Measurements from ENCODE around the gene TRIAP1.
"Not testable (repeated sequence)": the region's sequence is repeated elsewhere in the genome, so short reads cannot be mapped to it uniquely, and the experiment has no call there.

TRIAP1 gene

DNA sequence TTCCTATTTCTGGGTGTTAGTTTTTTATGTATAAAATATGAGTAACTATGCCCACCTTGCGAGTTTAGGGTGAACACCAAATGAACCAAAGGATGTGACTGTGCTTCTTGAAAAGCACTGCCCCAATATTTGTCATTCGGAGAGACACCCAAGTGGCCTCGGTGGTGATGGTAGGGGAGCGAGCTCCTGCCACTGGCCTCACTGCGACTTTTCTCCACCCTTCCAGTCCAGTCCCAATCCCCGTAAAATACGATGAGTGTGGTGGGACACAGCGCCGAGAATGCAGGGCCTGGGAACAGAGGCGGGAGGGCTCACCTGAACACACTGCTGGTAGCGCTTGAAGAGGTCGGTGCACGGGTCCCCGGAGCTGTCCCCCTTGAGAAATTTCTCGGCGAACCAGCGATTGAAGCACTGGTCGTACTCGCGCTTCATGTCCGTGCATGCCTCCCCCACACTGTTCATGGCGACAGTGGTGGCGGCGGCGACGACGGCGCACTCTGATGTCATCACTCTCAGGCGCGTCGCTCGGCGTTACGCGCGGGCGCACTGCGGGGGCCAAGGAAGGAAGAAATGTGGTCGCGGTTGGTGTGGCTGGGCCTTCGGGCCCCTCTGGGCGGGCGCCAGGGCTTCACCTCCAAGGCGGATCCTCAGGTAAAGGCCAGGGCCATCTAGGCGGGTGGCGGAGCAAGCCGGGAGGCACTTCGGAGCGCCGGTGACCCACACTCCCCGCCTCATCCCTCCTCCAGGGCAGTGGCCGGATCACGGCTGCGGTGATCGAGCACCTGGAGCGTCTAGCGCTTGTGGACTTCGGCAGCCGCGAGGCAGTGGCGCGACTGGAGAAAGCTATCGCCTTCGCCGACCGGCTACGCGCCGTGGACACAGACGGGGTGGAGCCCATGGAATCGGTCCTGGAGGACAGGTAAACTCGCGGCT lies at the start of gene TRIAP1, which contains the start of gene GATC:
Gene TRIAP1, minus strand, starts transcription at position 474 of the 933 bp plus-strand sequence. Its CDS starts 12 bp downstream, at position 462.
Gene GATC, plus strand, starts transcription at position 534 of the 933 bp plus-strand sequence. Its CDS starts 37 bp downstream, at position 571.
- DNase-seq, result peak; percentile 84

- no peak for DNase-seq
Measured at GRCh38 chr12:120495186-120495730, 49.1 kb upstream of the TRIAP1 start.

DNA sequence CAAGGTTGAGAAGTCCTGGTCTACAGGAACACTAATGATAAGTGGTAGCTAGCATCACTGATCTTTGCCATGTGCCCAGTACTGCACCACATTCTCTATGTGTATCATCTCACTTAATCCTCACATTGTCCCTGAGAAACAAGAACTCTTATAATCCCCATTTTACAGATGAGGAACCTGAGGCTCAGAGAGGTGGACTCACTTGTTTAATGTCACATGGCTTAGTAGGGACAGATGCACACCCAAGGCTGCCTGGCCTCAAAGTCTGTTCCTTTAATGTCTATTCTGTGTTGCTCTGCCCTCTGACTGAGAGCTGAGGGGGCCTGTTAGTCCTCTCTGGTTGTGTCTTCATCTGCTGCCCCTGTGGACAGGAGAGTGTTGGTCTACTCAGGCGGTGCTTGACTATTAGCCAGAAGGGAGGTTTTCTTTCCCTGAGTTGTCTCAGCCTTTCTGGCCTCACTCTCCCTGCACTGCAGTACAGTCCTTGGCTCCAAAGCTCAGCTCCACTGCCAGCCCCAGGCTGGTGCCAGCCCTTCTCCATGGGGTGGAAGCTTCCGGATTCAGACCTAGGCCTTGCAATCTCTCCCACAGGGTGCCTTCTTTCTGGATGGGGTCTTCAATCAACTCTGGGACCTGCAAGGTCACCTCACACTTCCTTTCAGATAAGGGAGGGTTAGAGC lies 44.8 kb upstream of the TRIAP1 start:
- no peak for DNase-seq

- no peak for DNase-seq
Measured at GRCh38 chr12:120490325-120490724, 44.1 kb upstream of the TRIAP1 start.

DNA sequence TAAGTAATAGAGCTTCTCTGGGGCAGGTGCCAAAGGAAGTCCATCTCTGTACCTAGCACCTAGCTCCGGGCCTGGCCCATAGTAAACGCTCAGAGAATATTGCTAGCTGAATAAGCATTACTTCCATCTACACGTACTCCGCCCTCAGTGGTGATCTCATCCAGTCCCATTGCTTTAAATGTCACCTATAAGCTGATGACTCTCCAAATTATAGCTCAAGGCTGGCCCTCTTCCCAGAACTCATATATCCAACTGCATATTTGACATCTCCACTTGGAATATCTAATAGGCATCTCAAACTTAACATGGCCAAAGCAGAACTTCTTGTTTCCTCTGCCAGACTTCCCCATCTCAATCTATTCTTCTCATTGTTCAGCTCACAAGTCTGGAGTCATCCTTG lies 42.8 kb upstream of the TRIAP1 start:
- no peak for DNase-seq

GRCh38 chr12:120488057-120488640 lies 42.0 kb upstream of the TRIAP1 start:
- no peak for DNase-seq

GRCh38 chr12:120487552-120487951 lies 41.4 kb upstream of the TRIAP1 start:
- not testable (repeated sequence) for DNase-seq

- no peak for DNase-seq
Measured at GRCh38 chr12:120485961-120486881, 40.0 kb upstream of the TRIAP1 start.

DNA sequence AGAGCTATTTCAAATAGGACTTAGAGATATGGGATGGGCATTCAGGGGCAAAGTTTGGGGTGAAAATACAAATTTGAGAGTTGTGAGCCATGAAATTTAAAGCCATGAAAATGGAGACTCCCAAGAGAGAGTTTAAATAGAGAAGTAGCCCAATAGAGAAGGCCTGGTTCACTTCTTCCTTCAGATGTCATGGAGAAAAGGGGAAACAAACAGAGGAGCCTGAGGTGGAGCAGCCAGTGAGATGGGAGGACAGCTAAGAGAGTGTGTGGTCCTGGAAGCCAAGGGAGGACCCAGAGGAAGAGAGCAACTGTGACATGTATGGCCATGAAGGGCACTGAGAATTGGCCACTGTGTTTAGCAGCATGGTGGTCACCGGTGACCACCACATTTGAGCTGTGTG lies 37.4 kb upstream of the TRIAP1 start:
- DNase-seq, result no peak

DNA sequence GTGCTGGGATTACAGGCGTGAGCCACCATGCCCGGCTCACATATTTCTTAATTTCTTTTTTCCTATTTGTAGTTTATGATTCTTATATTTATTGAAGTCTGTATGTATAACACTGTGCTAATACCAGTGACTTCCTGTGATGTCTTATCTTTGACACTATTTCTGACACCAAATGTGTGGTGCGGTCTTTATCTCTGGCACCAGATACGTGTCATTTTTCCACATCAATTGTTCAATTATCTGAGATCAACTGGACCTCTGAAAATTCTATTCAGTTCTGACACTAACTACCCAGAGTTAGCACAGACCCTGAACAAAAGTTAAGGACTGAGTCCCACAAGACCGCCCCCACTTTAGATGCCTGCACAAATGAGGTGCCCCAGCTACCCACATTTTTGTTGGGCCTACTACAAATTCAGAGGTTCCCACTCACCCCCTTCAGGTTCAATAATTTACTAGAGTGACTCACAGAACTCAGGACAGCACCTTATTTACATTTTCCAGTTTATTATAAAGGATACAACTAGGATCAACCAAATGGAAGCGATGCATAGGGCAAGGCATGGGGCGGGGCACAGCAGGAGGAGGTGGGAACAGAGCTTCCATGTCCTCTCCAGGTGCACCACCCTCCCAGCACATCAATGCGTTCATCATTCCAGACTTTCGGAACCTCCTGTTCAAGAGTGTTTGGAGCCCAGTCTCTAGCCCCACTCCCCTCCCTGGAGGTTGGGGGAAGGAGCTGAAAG lies 35.0 kb upstream of the TRIAP1 start:
- no peak for DNase-seq

- no peak for DNase-seq
Measured at GRCh38 chr12:120480211-120480610, 34.0 kb upstream of the TRIAP1 start.

DNA sequence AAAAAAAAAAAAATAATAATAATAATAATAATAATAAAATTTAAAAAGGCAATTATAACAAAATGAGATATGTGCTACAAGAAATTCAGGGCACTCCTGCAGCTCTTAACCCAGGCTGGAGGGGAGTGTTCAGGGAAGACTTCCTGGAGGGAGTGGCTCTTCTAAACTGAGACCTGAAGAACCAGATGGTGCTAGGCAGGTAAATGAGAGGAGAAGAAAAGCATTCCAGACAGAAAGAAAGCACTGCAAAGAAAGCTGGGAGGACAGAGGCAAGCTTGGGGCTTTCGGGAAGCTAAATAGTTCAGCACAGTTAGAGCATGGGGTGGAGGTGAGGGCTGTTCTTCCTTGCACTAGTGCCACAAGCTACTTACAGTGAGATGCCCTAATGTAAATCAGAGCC lies 33.3 kb upstream of the TRIAP1 start:
- no peak for DNase-seq

GRCh38 chr12:120475643-120476042 lies 29.5 kb upstream of the TRIAP1 start:
- DNase-seq, result no peak

DNA sequence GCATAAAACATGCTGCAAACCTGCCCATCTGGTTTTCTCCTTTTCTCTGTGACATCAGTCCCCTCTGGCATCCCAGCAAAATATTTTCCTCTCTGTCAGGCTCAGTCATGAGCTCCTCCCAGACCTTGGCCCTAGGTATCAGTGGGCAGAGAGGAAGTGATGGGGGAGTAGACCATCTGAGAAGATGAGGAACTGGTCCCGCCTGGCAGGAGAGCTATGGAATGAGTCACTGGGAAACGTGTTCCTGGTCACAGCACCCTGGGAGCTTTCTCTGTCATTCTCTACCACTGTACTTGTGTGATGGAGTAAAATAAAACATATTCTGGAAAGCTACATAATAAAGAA lies 28.4 kb upstream of the TRIAP1 start:
- no peak for DNase-seq

DNA sequence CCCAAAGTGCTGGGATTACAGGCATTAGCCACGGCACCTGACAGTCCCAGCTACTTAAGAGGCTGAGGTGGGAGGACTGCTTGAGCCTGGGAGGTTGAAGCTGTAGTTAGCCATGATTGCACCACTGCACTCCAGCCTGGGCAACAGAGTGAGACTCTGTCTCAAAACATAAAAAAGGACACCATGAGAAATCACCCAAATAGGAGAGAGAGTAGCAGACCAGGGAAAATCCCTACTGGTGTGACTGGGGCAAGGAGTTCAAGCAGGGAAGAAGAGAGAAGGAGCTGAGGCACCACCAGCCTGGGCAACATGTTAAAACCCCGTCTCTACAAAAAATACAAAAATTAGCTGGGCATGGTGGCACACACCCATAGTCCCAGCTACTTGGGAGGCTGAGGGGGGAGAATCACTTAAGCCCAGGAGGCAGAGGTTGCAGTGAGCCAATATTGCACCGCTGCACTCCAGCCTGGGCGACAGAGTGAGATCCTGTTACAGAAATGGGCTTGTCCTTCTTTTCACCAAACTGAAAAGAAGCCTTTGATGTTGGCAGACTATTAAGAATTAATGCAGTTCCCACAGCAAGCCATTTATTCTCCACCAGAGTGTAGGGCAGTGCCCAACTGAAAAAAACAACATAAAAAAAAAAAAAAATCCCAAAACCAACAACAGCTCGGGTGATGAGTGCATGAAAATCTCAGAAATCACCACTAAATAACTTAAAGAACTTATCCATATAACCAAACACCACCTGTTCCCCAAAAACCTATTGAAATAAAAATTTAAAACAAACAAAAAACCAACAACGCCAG lies 27.8 kb upstream of the TRIAP1 start:
- no peak for DNase-seq

GRCh38 chr12:120472521-120472920 lies 26.3 kb upstream of the TRIAP1 start:
- no peak for DNase-seq

- DNase-seq, result no peak
Measured at GRCh38 chr12:120470150-120470784, 24.1 kb upstream of the TRIAP1 start.

DNA sequence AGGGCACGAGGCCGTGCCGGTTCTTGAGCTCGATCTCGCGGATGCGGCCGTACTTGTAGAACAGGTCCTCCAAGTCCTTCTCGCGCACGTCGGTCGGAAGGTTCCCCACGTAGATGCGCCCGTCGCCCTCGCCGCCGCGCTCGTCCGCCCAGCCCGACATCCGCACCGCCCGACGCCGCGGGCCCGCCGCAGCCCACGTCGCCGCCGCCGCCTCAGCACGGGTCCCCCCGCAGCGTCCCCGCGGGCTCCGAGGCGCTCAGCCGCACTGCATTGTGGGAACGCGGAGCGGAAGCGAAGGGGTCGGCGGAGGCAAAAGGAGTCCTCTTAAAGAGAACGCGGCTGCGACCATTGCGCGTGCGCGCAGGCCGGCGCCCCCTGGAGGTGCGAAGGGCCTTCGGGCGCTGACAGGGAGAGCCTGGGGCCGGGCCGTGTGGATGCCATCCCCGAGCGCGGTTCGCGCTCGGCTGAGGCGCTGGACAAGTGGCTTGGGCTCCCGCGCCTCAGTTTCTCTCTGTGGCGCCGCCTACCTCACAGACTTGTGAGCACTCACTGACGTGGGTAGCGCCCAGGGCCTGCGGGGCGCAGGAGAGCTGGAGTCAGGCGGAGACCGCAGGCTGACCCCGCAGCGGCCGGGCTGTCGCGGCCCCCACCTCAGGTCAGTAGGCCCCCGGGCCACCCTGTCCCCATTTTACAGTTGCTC lies 23.4 kb upstream of the TRIAP1 start, which contains the start of gene SRSF9:
Gene SRSF9, minus strand, starts transcription at position 299 of the 700 bp plus-strand sequence. Its CDS starts 139 bp downstream, at position 160.
- DNase-seq, result peak; percentile 96

DNA sequence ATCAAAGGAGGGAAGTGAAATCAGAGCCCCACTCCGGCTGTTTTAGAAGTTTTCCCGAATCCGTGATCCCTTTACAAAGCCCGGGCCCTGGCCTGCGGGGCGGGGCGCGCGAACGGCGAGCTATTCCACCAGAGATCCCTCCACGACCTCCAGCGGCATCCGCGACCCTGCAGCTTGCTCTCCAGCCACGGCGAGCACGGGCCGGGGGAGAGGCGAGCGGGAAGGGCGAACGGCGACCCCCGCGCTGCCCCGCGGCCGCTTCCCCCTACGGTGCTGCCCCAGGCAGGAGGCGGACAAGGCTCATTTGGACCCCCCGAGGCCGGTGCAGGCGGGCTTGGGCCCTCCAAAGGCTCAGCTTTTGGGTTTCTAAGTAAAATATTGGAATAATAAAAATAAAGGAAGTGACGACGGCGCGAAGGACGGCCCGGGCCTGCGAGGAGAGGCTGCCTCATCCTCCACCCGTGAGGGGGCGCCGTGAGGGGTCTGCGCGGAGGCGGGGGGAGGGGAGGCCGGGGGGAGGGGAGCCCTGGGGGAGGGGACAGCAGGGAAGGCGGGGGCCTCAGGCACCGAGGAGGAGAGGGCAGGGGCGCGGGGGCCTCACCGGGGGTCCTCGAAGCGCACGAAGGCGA lies 22.8 kb upstream of the TRIAP1 start:
- DNase-seq, result no peak
